HEK293 (cell line): ENCODE data around the gene CATSPERD.

ENCODE experiments used
- CTCF ChIA-PET: fragments of 350-600 bp; formaldehyde crosslinking; extraction: SDS; loops from one replicate; lab custom pipeline; 2021; ENCODE audit warnings: antibody characterized with exemption; lab: Yijun Ruan, JAX
- POLR2A ChIA-PET: fragments of 300-600 bp; formaldehyde crosslinking; extraction: SDS; loops from one replicate; lab custom pipeline; 2020; ENCODE audit warnings: antibody characterized with exemption, inconsistent platforms; lab: Yijun Ruan, JAX
- H3K27ac ChIP-seq: fragments of 200-500 bp; sonication (Bioruptor generic); 2 replicates; pipeline ENCODE4 v1.5.1; 2014; ENCODE audit warnings: low read depth, low read length, control low read depth, inconsistent platforms; ENCODE audit errors: extremely low read depth
- H3K36me3 ChIP-seq, 2 experiments: fragments of 200-500 bp in 1 of 2; sonication (Bioruptor generic) in 1 of 2; 1 replicate in 1 of 2; 2 replicates in 1 of 2; pipeline ENCODE4 v1.5.1; 2014 to 2017; ENCODE audit warnings: inconsistent platforms in 2 of 2, low read length in 2 of 2; ENCODE audit not compliant: control insufficient read depth in 2 of 2, insufficient read depth in 1 of 2
- H3K4me1 ChIP-seq: fragments of 200-500 bp; sonication (Bioruptor generic); 2 replicates; pipeline ENCODE4 v1.5.1; 2014; ENCODE audit warnings: mild to moderate bottlenecking, low read length, inconsistent platforms; ENCODE audit not compliant: control insufficient read depth, insufficient read depth
- H3K4me3 ChIP-seq: 2 replicates; pipeline ENCODE4 v1.5.1; 2011; ENCODE audit warnings: low read depth, mild to moderate bottlenecking, control low read depth, low read length, moderate library complexity
- H3K9me3 ChIP-seq: fragments of 200-500 bp; sonication (Bioruptor generic); 2 replicates; pipeline ENCODE4 v1.5.1; 2014; ENCODE audit warnings: low read depth, low read length, inconsistent platforms; ENCODE audit not compliant: control insufficient read depth, insufficient read depth
- HOXC10 ChIP-seq: sonication (generic); formaldehyde crosslinking; IDR thresholded peaks from 2 replicates; pipeline ENCODE4 v1.8.1; 2023; ENCODE audit warnings: mild to moderate bottlenecking, missing genetic modification reagents
- KLF9 ChIP-seq: fragments of 450-650 bp; formaldehyde crosslinking; IDR thresholded peaks from 2 replicates; pipeline ENCODE4 v1.5.1; 2016; ENCODE audit warnings: missing biosample characterization, missing genetic modification characterization, low read depth
- SCRT1 ChIP-seq: fragments of 450-650 bp; formaldehyde crosslinking; IDR thresholded peaks from 2 replicates; pipeline ENCODE4 v1.5.1; 2016; ENCODE audit warnings: missing biosample characterization, missing genetic modification characterization, borderline replicate concordance
- SP2 ChIP-seq: fragments of 450-650 bp; formaldehyde crosslinking; IDR thresholded peaks from 2 replicates; pipeline ENCODE4 v1.5.1; 2016; ENCODE audit warnings: missing biosample characterization, missing genetic modification characterization
- SP3 ChIP-seq: fragments of 450-650 bp; formaldehyde crosslinking; IDR thresholded peaks from 2 replicates; pipeline ENCODE4 v1.5.1; 2016; ENCODE audit warnings: missing biosample characterization, missing genetic modification characterization
- TSHZ1 ChIP-seq: fragments of 450-650 bp; formaldehyde crosslinking; IDR thresholded peaks from 2 replicates; pipeline ENCODE4 v1.5.1; 2016; ENCODE audit warnings: missing biosample characterization, missing genetic modification characterization, borderline replicate concordance
- ZFP69B ChIP-seq: fragments of 450-650 bp; formaldehyde crosslinking; IDR thresholded peaks from 2 replicates; pipeline ENCODE4 v1.5.1; 2016; ENCODE audit warnings: missing biosample characterization, missing genetic modification characterization
- ZIC2 ChIP-seq: fragments of 450-650 bp; formaldehyde crosslinking; IDR thresholded peaks from 2 replicates; pipeline ENCODE4 v1.5.1; 2016; ENCODE audit warnings: missing biosample characterization, missing genetic modification characterization
- ZNF10 ChIP-seq: fragments of 450-650 bp; formaldehyde crosslinking; IDR thresholded peaks from 2 replicates; pipeline ENCODE4 v1.5.1; 2017; ENCODE audit warnings: missing biosample characterization, missing genetic modification characterization
- ZNF121 ChIP-seq: fragments of 450-650 bp; formaldehyde crosslinking; IDR thresholded peaks from 2 replicates; pipeline ENCODE4 v1.5.1; 2016; ENCODE audit warnings: missing biosample characterization, missing genetic modification characterization
- ZNF19 ChIP-seq: fragments of 450-650 bp; formaldehyde crosslinking; IDR thresholded peaks from 2 replicates; pipeline ENCODE4; 2016; ENCODE audit warnings: missing biosample characterization, missing genetic modification characterization, low read depth
- ZNF266 ChIP-seq: fragments of 450-650 bp; formaldehyde crosslinking; IDR thresholded peaks from 2 replicates; pipeline ENCODE4 v1.5.1; 2016; ENCODE audit warnings: missing biosample characterization, missing genetic modification characterization, low read depth
- ZNF391 ChIP-seq: fragments of 450-650 bp; formaldehyde crosslinking; IDR thresholded peaks from 2 replicates; pipeline ENCODE4 v1.5.1; 2016; ENCODE audit warnings: low read depth, missing biosample characterization, missing genetic modification characterization, borderline replicate concordance
- ZNF529 ChIP-seq: fragments of 450-650 bp; formaldehyde crosslinking; IDR thresholded peaks from 2 replicates; pipeline ENCODE4 v1.5.1; 2017; ENCODE audit warnings: missing genetic modification characterization, missing biosample characterization; ENCODE audit not compliant: insufficient replicate concordance
- ZNF548 ChIP-seq: fragments of 450-650 bp; formaldehyde crosslinking; IDR thresholded peaks from 2 replicates; pipeline ENCODE4 v1.5.1; 2016; ENCODE audit warnings: missing biosample characterization, missing genetic modification characterization
- ZNF664 ChIP-seq: fragments of 450-650 bp; formaldehyde crosslinking; IDR thresholded peaks from 2 replicates; pipeline ENCODE4 v1.5.1; 2016; ENCODE audit warnings: missing biosample characterization, missing genetic modification characterization
- TF ChIP-seq, protein P1 (sequence below): fragments of 450-650 bp; formaldehyde crosslinking; conservative IDR thresholded peaks from 2 replicates; pipeline ENCODE4 v1.5.1; 2016; ENCODE audit warnings: low read depth, missing biosample characterization, missing genetic modification characterization
- TF ChIP-seq, protein P2 (sequence below): fragments of 450-650 bp; formaldehyde crosslinking; IDR thresholded peaks from 2 replicates; pipeline ENCODE4 v1.5.1; 2017; ENCODE audit warnings: missing biosample characterization, missing genetic modification characterization
- TF ChIP-seq, protein P3 (sequence below): fragments of 450-650 bp; formaldehyde crosslinking; IDR thresholded peaks from 2 replicates; pipeline ENCODE4 v1.5.1; 2016; ENCODE audit warnings: missing biosample characterization, missing genetic modification characterization

CATSPERD gene

DNA sequence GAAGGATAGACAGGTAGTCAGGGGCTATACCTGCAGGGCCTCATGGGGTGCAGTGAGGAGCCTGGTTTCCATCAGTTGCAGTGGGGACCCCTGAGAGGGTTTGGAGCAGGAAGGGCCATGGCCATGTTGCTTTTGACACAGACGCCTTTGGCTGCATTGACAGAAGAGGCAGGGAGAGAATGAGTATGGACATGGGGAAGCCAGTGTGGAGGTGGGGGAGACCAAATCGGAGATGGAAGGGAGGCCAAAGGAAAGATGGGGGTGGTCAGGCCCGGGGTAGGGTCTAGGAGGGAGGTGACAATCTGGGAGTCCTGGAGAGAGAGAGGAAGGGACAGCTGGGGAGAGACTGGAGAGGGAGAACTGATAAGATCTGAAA lies 38.3 kb upstream of the CATSPERD start:
- no peak for TF ChIP-seq ZIC2 (tag by site-specific recombination)
- TF ChIP-seq KLF9 = no peak
- TF ChIP-seq, protein P1, sequence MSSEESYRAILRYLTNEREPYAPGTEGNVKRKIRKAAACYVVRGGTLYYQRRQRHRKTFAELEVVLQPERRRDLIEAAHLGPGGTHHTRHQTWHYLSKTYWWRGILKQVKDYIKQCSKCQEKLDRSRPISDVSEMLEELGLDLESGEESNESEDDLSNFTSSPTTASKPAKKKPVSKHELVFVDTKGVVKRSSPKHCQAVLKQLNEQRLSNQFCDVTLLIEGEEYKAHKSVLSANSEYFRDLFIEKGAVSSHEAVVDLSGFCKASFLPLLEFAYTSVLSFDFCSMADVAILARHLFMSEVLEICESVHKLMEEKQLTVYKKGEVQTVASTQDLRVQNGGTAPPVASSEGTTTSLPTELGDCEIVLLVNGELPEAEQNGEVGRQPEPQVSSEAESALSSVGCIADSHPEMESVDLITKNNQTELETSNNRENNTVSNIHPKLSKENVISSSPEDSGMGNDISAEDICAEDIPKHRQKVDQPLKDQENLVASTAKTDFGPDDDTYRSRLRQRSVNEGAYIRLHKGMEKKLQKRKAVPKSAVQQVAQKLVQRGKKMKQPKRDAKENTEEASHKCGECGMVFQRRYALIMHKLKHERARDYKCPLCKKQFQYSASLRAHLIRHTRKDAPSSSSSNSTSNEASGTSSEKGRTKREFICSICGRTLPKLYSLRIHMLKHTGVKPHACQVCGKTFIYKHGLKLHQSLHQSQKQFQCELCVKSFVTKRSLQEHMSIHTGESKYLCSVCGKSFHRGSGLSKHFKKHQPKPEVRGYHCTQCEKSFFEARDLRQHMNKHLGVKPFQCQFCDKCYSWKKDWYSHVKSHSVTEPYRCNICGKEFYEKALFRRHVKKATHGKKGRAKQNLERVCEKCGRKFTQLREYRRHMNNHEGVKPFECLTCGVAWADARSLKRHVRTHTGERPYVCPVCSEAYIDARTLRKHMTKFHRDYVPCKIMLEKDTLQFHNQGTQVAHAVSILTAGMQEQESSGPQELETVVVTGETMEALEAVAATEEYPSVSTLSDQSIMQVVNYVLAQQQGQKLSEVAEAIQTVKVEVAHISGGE (tag by site-specific recombination) = no peak
- no peak for TF ChIP-seq ZNF10
- TF ChIP-seq, protein P2, sequence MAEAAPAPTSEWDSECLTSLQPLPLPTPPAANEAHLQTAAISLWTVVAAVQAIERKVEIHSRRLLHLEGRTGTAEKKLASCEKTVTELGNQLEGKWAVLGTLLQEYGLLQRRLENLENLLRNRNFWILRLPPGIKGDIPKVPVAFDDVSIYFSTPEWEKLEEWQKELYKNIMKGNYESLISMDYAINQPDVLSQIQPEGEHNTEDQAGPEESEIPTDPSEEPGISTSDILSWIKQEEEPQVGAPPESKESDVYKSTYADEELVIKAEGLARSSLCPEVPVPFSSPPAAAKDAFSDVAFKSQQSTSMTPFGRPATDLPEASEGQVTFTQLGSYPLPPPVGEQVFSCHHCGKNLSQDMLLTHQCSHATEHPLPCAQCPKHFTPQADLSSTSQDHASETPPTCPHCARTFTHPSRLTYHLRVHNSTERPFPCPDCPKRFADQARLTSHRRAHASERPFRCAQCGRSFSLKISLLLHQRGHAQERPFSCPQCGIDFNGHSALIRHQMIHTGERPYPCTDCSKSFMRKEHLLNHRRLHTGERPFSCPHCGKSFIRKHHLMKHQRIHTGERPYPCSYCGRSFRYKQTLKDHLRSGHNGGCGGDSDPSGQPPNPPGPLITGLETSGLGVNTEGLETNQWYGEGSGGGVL (tag by site-specific recombination) = 0 out of 2 replicates have a peak, but pooled peaks have one; percentile 17
- Histone ChIP-seq H3K4me3 (no peak overlapping the region), H3K4me1 (no peaks in the 10 kb centered on the region), H3K9me3 (no peaks in the 10 kb centered on the region), H3K27ac (no peak overlapping the region), H3K36me3 (peaks cover 0 to 6% of the 10 kb centered on the region in 2 experiments; a peak in 1 of 3 replicates)
- ChIA-PET CTCF (interaction anchor here (1.1 kb wide), 1 partner anchor 9 kb away, joined by 3 read pairs; no protein-coding TSS in a partner anchor), POLR2A (interaction anchor here (1.1 kb wide), 1 partner anchor 59 kb away, joined by 4 read pairs; the partner anchor contains the start of genes SAFB and SAFB2)

DNA sequence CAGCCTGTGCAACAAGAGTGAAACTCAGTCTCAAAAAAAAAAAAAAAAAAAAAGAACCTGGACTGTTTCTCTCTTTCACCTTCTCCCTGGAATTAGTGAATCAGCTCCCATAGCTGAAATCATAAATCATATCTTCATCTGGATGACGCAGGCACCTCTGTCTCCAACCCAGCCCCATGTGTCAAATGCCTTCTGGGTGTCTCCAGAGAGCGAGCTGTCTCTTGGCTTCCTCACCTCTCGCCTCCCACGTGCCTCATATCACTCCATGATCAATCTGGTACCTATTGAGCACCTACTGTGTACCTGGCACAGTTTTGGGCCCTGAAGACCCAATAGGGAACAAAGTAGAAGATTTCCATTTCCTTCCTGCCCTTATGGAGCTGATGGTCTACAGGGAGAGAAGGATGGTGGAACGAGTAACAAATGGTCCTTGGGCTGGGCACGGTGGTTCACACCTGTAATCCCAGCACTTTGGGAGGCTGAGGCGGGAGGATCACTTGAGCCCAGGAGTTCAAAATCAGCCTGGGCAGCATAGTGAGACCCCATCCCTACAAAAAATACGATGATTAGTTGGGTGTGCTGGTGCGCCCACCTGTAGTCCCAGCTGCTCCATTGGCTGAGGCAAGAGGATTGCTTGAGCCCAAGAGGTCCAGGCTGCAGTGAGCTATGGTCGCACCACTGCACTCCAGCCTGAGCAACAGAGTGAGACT lies 37.1 kb upstream of the CATSPERD start:
- Histone ChIP-seq H3K4me3 (no peak overlapping the region), H3K36me3 (no peaks in the 10 kb centered on the region), H3K4me1 (no peaks in the 10 kb centered on the region), H3K27ac (no peak overlapping the region), H3K9me3 (no peaks in the 10 kb centered on the region)
- CTCF ChIA-PET = interaction anchor here (0.6 kb wide), 1 partner anchor 24 kb away, joined by 3 read pairs; no protein-coding TSS in a partner anchor
- POLR2A ChIA-PET = interaction anchor here (0.6 to 0.7 kb wide), 2 partner anchors 10 to 34 kb away, joined by 3 to 6 read pairs; no protein-coding TSS in a partner anchor
- TF ChIP-seq, protein P3, sequence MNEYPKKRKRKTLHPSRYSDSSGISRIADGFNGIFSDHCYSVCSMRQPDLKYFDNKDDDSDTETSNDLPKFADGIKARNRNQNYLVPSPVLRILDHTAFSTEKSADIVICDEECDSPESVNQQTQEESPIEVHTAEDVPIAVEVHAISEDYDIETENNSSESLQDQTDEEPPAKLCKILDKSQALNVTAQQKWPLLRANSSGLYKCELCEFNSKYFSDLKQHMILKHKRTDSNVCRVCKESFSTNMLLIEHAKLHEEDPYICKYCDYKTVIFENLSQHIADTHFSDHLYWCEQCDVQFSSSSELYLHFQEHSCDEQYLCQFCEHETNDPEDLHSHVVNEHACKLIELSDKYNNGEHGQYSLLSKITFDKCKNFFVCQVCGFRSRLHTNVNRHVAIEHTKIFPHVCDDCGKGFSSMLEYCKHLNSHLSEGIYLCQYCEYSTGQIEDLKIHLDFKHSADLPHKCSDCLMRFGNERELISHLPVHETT (tag by site-specific recombination) = no peak
- TF ChIP-seq SCRT1 (tag by site-specific recombination) = peak; percentile 24; the same call in 1 of the 2 replicates
- TF ChIP-seq ZNF121 = peak; percentile 85

- no peaks in the 10 kb centered on the region for H3K36me3 ChIP-seq
- ChIA-PET CTCF (interaction anchor here (0.5 kb wide), 1 partner anchor 44 kb away, joined by 3 read pairs; no protein-coding TSS in a partner anchor), POLR2A (no interaction called here)
- no peaks in the 10 kb centered on the region for H3K9me3 ChIP-seq
- H3K4me3 ChIP-seq = no peak overlapping the region
- H3K4me1 ChIP-seq = no peaks in the 10 kb centered on the region
- H3K27ac ChIP-seq = no peak overlapping the region
- TF ChIP-seq ZNF19 (tag by site-specific recombination) (no peak), ZNF664 (tag by site-specific recombination) (no peak), ZNF391 (tag by site-specific recombination) (no peak), ZFP69B (tag by site-specific recombination) (no peak), ZNF266 (tag by site-specific recombination) (no peak), TSHZ1 (no peak), ZNF529 (tag by site-specific recombination) (no peak), ZNF548 (tag by site-specific recombination) (no peak), HOXC10 (CRISPR knock-in tag) (no peak), SP2 (tag by site-specific recombination) (no peak), SP3 (no peak)
These were observed 35.6 kb upstream of the CATSPERD start for GRCh38 chr19:5684694-5685430.
